GM21619 (cell line): ENCODE measurements around the gene RAI1.

ENCODE experiments used
- ATAC-seq: cut with Tn5 transposase; IDR thresholded peaks from one replicate; pipeline ENCODE4 v1.9.1; 2021; ENCODE audit not compliant: unreplicated experiment

RAI1 gene

DNA sequence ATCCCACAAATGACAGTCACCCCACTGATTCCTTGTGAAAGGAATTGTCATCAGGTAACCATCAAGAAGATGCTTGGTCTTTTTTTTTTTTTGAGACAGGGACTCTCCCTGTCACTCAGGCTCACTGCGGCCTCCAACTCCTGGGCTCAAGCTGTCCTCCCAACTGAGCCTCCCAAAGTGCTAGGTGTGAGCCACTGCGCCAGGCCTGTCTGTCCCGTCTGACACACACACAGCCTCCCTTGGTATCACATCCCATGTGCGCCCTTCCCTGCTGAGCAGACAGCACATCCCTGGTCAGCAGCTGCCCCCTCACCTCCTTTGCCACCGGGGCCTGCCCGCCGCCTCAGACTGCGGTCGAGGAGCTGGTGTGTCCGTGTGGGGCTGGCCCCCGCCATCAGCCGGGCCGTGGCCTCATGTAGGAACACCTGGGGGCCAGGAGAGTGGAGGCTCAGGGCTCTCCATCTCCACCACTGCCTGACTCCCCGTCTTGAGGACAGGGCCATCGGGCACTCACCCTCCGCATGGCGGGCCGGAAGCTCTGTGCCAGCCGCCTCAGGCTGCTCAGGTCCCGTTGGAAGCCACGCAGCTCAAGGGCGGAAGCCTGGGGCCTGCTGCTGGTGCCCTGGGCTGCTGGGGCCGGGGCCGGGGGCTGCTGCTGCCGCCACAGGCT is 131.9 kb downstream of the RAI1 start:
- no peak for ATAC-seq

DNA sequence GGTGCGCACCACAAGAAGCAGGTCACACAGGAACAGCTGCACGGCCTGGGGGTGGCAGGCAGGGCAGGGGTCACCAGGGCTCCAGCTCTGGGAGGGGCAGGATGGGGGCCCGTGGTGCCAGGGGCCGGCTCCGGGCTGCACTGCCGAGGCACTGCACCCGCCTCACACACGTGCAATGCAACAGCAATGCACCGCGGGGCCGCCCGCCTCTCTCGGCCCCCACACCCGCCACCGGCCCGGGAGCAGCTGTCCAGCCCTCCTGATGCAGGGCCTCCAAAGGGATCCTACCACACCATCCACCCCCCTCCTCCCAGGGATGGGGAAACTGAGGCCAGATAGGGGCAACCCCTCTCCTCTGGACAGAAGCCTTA is 132.5 kb downstream of the RAI1 start:
- no peak for ATAC-seq

DNA sequence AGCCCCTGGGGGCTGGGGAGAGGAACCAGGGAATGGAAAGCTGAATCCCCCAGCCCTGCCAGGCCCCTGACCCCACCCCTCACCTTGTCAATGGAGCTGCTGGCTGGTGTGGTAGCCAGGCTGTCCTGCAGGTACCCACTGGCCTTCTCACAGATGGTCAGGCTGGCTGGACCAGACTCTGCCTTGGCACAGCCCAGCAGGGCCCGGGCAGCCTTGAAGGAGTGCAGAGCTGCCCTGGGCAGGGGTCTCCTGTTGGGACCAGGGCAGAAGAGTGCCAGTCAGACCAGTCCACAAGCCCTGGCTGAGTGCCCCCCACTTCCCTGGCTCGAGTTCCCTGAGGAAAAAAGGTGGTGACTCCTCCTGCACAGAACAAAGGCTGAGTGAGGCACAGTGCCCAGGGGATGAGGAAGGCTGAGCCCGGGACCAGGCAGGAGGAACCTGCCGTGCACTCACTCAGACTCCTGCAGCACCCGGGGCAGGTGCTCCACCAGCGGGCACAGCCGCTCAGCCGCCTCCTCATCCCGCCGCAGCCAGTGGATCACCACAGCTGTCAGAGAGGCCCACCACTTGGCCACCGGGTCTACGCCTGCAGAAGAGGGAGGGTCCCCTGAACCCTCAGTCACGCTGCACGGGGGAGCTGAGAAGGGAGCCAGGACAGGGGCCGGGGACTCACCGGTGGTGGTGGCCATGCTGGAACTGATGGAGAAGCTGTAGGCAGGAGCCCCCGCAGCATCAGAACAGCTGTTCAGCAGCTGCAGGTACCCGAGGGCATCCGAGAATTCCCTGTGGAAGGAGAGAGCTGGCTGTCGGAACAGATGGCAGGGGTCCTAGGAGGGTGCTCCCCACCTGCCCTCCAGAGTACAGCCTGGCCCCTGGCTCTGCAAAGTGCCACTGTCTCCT is 133.2 kb downstream of the RAI1 start:
- ATAC-seq: no peak

DNA sequence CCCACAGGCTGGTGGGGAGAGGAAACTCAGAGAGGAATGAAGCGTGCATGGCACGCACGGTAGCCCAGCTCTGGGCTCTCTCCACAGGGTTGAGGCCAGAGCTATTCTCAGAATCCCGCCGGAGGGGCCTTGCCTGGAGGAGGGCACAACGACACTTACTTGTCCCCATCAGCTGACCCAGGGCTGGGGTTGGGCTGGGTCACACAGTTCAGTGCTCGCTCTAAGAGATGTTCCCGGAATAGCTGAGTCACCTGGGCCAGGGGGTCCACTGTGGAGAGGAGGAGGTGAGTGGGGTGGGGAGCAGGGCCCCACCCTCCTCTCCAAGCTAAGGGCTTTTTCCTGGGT is 133.8 kb downstream of the RAI1 start:
- ATAC-seq: no peak

DNA sequence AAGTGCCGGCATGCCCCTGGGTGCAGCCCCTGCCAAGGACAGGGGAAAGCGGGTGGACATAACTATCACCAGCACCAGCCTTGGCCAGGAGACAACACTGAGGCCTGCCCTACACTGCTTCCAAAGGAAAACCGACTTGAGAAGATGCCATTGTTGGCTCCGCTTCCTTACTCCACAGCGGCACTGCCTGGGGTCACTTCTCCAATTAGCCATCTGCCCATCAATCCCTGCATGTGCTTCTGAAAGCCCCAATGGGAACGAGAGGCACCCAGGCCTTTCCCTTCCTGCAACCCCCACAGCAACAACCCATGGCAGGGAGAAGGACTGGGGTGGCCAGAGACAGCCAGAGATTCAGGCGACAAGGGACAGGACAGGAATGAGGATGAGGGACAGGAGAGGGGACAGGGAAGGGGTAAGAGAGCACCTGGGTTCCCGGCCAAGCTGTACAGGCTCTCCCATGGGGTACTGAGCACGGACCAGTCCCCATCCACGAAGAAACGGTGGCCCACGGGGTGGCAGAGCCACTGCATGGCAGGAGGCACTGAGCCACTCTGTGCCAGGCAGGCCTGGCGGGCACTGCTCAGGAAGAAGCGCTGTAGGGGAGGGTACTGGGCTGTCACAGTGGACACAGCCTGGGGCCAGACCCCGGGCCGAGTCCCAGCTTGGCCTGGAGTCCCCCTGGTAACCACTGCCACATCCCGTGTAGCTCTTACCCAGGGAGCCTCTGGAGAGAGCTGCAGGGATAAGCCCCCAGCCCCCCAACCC is 134.4 kb downstream of the RAI1 start:
- no peak for ATAC-seq

DNA sequence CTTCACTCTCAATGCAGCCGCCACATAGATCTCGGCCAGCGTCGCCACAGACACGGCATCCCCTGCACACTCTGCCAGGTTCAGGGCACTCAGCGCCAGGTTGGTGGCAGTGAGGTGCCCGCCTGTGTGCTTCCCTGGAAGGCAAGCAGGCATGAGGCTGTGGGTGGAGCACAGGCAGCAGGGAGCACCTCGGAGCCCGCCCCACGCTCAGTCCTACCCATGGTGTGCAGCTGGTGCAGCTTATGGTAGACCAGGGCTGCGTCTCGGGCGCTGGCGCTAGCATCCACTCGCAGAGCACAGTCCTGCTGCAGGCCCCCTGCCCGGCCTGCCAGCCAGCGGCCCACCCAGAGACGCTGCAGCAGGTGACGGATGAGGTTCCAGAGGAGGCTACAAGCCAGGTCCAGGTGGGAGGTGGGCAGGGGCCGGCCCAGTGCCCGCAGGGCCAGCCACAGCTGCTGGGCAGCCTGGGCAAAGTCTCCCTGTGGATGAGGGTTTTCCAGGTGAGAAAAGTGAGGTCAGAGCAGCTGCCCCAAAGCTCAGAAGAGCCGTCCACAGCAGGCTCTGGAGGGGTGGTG is 135.1 kb downstream of the RAI1 start:
- ATAC-seq: no peak

DNA sequence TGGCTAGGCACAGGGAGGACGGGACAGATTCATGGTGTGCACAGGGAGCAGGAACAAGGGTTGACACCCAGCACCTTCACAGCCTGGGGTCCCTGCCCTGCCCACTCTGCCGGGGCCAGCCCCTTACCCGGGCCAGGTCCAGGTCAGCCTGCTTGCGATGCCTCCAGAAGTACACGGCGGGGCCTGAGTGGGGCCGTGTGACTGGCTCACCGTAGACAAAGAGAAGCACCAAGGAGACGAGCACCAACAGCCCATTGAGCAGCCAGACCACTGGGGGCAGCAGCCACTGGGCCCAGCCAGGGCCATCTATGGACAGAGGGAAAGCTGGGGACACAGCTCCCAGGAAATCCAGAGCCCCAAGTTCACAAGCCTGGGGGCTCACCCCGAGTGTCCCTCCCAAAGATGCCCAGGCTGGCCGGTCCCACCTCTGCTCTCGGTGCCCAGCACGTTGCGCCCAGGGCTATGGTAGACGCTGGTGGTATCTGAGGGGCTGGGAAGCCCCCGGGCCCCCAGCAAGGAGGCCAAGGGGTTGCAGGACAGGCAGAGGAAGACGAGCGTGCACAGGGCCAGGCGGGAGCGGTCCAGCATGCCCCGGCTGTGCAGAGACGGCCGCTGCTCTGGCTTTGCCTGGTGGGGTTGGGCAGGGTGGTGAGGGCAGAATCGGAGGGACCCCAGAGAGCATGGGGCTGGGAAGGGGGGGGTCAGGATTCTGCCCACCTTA is 135.7 kb downstream of the RAI1 start:
- ATAC-seq: no peak

DNA sequence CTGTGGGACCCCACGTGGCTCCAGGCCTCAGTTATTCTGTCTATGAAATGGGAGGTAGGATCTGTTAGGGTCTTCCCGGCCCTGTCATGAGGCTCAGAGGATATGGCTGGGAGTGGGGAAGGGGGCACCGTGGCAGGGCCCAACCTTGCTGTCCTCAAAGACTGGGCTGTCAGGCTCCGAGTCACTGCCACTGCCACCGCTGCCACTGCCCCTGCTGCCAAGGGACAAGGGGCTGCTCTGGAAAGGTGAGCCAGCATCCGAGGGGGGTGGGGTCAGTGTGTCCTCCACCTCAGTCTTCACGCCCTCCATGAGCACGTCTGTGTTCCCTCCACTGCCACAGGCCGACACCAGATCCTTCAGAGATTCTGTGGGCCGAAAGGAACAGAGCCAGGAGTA is 136.3 kb downstream of the RAI1 start:
- no peak for ATAC-seq

DNA sequence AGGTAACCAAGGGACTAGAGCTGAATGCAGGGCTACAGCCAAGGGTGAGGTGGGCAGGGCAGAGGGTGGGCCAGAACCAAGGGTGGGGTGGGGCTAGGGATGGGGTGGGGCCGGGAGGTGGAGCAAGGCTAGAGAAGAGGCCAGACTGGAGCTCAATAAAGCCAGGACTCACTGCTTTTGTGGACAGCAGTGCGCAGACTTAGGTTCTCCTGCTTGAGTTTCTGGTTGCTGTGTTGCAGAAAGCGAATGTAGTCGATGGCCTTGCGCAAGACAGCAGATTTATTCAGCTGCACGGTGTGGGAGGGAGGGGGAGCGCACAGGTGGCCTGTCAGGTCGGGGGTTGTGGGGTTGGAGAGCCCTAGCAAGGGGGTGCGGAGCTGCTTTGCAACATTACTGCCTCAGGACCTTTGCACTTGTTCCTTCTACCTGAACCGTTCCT is 136.8 kb downstream of the RAI1 start:
- no peak for ATAC-seq

DNA sequence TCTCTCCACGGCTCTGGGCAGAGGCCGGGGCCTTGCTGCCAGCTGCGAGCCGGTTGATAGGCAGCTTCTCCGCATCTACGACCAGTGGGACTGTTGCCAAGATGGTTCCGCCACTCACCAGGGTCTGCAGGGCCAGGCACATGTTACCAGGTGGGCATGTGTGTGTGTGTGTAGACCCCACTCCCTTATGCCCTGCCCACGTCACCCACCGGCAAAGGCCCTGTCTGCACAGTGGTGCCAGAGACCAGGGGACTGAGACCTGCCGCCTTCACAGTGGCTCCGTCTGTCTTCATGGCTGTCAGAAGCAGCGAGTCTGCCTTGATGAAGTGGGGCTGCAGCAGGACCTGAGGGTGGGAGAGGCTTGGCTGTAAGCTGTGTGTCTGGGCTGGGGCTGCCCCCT is 137.9 kb downstream of the RAI1 start:
- ATAC-seq: no peak

DNA sequence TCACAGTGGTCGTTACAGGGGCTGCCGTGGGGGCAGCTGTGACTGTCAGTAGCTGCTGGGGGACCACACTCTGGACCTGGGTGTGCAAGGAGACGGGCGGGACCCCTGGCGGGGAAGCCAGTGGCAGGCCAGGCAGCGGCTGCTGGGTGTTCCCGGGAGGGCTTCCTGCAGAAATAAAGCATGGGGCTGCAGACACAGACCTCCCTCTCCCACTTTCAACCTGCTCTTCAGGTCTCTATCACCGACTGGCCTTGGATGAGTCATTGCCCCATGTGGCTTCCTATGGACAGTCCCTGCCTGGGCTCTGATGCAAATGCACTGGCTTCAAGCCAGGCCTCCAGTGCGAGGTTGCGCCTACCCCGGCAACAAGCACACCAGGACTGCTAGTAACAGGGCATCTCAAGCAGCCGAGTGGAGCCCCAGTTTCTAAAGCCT is 138.3 kb downstream of the RAI1 start:
- ATAC-seq: peak; percentile 48

DNA sequence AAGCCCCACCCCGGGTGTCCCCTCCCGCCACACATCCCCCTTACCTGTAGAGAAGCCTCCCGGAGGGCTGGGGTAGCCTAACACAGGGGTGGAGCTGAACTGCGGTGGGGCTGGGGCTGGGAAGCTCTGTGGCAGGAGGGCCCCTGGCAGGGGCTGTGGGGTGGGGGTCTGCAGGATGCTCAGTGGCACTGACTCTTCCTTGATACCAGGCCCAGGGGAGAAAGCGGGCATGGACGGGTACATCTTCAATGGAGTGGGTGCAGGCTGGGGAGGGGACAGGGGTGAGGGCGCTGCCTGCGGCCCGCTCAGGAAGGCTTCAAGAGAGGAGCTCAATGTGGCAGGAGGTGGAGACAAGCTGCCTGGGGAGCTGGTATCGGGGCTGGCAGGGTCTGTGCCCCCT is 138.8 kb downstream of the RAI1 start:
- ATAC-seq: no peak

DNA sequence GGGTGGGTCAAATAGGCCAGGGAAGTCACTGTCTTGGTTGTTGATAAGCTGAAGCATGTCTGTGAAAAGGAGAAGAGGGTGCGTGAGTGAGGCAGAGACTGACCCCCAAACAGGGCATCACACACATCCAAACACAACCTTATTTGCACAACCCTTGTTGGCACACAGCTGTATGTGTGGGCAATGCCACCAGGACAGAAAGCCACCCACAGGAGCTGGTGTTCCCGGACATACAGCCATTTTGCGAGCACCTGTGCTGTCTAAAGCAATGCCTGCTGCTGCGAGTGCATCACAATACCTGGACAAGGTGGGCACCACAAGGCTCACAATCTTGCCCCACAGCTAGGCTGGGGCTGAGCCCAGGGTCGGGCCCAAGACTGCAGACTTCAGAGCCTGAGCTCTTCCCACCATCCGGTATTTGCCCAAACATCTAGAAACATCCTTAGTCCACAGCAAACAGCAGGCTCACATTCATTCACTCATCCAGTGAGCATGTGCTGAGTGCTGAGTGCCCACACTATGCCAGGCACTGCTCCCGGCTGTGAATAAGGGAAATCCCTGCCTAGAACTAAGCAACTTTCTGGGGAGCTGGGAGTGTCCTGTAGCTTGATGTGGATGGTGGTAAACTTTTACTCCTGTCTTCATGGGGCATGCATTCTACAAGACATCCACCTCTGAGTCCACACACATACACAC is 139.4 kb downstream of the RAI1 start:
- ATAC-seq: no peak

DNA sequence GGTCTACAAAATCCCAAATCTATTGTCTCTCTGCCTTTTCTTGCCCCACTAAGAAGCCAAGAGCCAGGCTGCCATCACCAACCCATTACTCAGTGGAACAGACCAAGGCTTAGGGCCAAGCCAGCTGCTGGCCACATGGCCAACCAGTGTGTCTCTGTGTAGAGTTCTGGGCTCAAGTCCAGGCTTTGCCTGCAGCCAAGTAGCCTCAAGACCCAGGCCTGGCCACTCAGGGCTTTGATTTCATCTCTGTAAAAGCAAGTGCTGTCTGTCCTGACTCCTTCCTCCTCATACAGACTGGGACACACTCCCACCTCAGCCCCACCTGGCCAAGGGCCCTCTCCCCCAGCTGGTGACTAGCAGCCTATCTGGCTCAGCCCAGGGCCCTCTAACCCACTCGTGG is 140.9 kb downstream of the RAI1 start:
- no peak for ATAC-seq

DNA sequence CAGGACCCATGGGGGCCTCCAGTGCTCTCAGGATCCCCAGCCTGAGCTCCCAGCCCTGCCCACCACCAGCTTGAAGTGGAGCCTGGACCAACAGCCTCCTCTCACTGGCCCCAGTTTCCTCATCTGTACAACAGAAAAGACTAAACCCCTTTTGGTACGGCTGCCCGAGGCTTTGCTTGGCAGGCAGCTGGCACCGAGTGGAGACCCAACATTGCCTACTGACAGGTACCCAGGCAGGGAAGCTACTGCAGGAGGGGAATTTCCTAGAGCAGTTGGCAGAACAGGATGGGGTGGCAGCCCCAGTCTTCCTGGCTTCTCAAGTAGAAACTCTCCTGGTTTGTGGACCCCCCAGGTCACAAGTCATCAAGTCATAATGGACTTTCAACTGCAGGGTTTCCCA is 141.4 kb downstream of the RAI1 start:
- ATAC-seq: no peak

DNA sequence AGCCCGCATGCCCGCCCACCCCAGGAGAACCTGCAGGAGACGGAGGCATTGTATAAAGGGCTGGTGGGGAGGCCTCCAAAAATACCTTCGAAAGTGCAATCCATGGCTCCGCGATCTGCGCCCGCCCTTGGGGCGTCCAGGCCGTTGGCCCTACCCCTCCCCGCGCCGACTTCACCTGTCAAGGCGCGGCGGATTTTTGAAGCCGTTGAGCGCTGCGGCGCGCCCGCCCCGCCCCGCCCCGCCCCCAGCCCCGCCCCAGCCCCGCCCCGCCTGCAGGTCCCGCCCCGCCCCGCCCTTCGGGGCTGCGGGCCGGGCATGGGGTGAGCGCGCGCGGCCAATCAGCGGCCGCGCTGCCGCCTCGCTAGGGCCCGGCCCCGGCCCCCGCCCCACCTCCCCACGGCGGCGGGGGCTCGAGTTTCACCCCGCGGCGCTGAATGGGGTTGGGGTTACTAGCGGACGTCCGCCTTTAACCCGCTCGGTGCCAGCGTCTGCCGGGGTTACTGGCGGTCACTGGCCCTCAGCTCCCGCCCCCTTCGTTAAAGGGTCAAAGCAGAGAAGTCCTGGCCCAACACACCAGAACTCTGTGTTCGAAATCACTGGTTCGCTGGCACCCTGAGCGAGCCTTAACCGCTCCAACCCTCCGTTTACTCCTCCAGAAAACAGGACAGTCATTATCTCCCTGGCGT is 142.3 kb downstream of the RAI1 start:
- ATAC-seq: peak; percentile 62

DNA sequence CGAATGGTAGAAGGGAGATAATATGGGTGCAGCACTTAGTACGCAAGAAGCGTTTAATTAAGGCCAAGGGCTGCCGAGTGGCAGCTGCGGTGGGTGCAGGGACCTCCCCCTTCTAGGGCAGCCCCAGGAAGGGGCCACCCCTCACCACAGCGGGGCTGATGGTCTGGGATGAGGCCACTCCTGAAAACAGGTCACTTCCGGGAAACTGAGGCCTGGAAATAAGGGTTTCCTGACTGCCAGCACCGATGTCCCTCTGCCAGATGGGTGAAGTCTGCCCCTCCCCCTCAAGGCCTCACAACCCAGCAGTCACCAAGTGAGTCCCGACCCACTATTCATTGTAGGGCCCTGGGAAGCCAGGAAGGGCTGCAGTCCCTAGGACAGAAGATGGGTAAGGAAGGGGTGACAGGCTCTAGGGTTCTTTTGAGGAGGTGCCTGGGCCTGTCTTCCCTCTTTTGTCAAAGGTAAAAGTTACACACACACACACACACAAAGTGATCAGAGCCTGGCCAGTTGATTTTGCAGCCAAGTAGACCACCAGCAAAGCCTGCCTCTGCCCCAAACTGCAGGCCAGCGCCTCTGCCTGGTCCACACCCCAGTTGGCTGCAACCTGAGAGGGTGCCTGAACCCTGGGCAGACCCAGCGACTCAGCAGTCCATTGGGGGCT is 143.0 kb downstream of the RAI1 start:
- peak; percentile 11 for ATAC-seq

DNA sequence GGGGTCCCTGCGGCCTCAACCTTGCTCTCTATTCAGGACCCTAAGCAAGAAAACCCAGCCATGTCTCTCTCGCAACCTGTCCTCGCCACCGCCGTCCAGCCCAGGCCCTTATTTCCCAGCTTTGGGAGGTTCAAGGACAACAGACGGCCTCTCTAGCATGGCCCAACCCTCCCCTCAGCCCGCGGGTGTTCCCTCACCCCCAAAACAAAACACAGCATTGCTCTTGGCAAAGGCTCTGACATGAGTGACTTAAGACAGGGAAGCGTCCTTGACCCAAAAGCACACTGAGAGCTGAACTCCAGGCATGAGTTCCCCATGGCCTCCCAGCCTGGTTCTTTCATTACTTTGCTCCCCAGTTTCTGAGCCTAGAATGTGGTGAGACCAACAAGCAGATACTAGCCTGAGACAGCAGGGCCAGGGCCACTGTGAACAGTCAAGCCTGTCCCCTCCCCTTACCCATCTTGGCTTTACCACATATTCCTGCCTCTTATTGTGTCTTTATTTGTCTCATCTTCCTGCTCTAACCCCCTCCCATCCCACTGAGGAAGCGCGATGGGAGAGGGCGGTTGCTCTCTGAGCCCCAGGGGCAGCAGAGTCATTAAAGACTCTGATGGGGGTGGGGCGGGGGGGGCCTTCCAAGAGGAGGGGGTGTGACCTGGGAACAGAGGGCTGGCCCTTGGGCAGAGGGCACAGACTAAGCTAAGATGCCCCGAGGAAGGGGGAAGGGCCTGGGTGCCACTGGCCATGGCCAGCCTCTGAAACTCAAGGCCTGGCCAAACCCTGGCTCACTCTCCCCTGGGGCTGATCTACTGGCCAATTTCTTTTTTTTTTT is 143.7 kb downstream of the RAI1 start:
- ATAC-seq: no peak
